T-helper 17 cell (primary cell): ENCODE results near the gene KSR2. TPM values are rescaled to one million over a fixed set of nuclear protein-coding genes. Genes with fewer than 3 reads are reported as not detected.

Source experiments
- ATAC-seq: fragments of 150-1000 bp; cut with Tn5 transposase; 2 replicates; pipeline ENCODE4 v1.10.0; 2021; ENCODE audit warnings: mild to moderate bottlenecking, moderate library complexity
- DNase-seq, 3 donors: peaks; one replicate each; pipeline versions ENCODE4 v3.0.0 to v3.0.0-alpha.2; 2020 to 2021
- H3K9me3 ChIP-seq: one replicate; pipeline ENCODE4 v1.7.0; 2013; ENCODE audit warnings: low read length, mild to moderate bottlenecking; ENCODE audit not compliant: control insufficient read depth, poor library complexity, severe bottlenecking
- H3K27ac Mint-ChIP-seq: one replicate; pipeline ENCODE4 v1.8.0; 2022; ENCODE audit warnings: mild to moderate bottlenecking, moderate library complexity, mixed read lengths
- H3K27me3 Mint-ChIP-seq: one replicate; pipeline ENCODE4 v1.8.0; 2022; ENCODE audit warnings: mixed read lengths
- H3K36me3 Mint-ChIP-seq: one replicate; pipeline ENCODE4 v1.8.0; 2022; ENCODE audit warnings: low read depth, mixed read lengths
- H3K4me1 Mint-ChIP-seq: one replicate; pipeline ENCODE4 v1.8.0; 2022; ENCODE audit warnings: mild to moderate bottlenecking, mixed read lengths
- H3K4me3 Mint-ChIP-seq: one replicate; pipeline ENCODE4 v1.8.0; 2022; ENCODE audit warnings: mild to moderate bottlenecking, moderate library complexity, mixed read lengths
- total RNA-seq, 4 donors: library from RNA in 2 of 4; stranded (reverse) in 2 of 4; gene quantifications; one replicate each; pipeline ENCODE4 v1.2.3 and lab custom pipeline; 2022 to 2026

Gene KSR2
- total RNA-seq, 2 donors from 2014 or later = 0.05 to 0.10 TPM

- no peak for DNase-seq
- no peak overlapping the region for H3K27ac Mint-ChIP-seq
- ATAC-seq = no peak
- H3K4me1 Mint-ChIP-seq = no peaks in the 10 kb centered on the region
- H3K36me3 Mint-ChIP-seq = no peaks in the 10 kb centered on the region
- no peaks in the 10 kb centered on the region for H3K9me3 ChIP-seq
- no peaks in the 10 kb centered on the region for H3K27me3 Mint-ChIP-seq
- no peak overlapping the region for H3K4me3 Mint-ChIP-seq
Observed at GRCh38 chr12:117516034-117516433, 452.8 kb downstream of the KSR2 start.

DNA sequence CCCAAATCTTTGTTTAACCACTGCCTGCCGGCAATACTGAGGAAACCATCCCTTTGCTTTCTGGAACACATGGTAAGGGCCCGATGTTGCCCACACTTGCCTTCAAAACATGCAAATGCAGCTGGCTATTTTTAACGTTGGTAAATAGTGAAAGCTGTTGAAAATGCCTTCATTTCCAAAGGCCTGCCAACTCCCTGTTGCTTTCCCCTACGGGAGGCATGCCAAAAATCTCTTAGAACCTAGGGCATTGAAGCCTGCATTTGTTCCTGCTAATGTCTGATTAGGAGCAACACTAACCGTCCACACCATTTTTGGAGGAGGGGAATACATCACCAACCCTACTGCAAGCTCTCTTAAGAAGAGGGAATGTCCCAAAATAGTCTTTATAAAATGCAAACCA, 454.8 kb downstream of the KSR2 start:
- DNase-seq (no peak), ATAC-seq (no peak)
- Mint-ChIP-seq H3K27me3 (no peaks in the 10 kb centered on the region), H3K4me1 (no peaks in the 10 kb centered on the region), H3K4me3 (no peak overlapping the region), H3K36me3 (no peaks in the 10 kb centered on the region), H3K27ac (no peak overlapping the region)
- no peaks in the 10 kb centered on the region for H3K9me3 ChIP-seq

DNA sequence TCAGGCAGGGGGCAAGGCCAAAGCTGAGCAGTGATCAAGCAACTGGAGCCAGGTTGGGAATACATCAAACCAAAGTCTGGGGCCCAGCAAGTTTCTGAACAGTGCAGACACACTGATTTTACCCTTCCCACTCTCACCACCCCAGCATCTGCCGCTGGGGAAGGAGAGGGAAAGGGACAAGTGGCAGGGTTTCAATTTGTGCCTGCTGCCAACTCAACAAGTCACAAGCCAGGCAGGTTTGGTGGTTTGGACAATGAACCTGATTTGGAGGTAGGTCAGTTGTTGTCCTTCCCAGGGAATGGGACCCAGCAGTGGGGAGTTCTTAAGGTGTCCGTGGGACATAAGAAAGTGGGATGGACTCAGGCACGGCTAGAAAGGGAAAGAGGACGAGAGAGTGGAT, 455.4 kb downstream of the KSR2 start:
- ATAC-seq = no peak
- no peak for DNase-seq
- H3K9me3 ChIP-seq = no peaks in the 10 kb centered on the region
- Mint-ChIP-seq H3K27ac (no peak overlapping the region), H3K4me1 (no peaks in the 10 kb centered on the region), H3K4me3 (no peak overlapping the region), H3K27me3 (no peaks in the 10 kb centered on the region), H3K36me3 (no peaks in the 10 kb centered on the region)

GRCh38 chr12:117508468-117508867, 460.3 kb downstream of the KSR2 start:
- no peak overlapping the region for H3K4me3 Mint-ChIP-seq
- H3K27ac Mint-ChIP-seq = no peak overlapping the region
- H3K27me3 Mint-ChIP-seq = no peaks in the 10 kb centered on the region
- ATAC-seq = no peak
- no peak for DNase-seq
- no peaks in the 10 kb centered on the region for H3K4me1 Mint-ChIP-seq
- H3K9me3 ChIP-seq = no peaks in the 10 kb centered on the region
- no peaks in the 10 kb centered on the region for H3K36me3 Mint-ChIP-seq

- no peak overlapping the region for H3K27ac Mint-ChIP-seq
- no peaks in the 10 kb centered on the region for H3K36me3 Mint-ChIP-seq
- no peaks in the 10 kb centered on the region for H3K9me3 ChIP-seq
- H3K4me1 Mint-ChIP-seq = no peaks in the 10 kb centered on the region
- no peaks in the 10 kb centered on the region for H3K27me3 Mint-ChIP-seq
- no peak for DNase-seq
- no peak overlapping the region for H3K4me3 Mint-ChIP-seq
- no peak for ATAC-seq
Observed at GRCh38 chr12:117507548-117507947, 461.2 kb downstream of the KSR2 start.

GRCh38 chr12:117506333-117506732, 462.5 kb downstream of the KSR2 start:
- H3K4me1 Mint-ChIP-seq = no peaks in the 10 kb centered on the region
- no peak overlapping the region for H3K27ac Mint-ChIP-seq
- no peak for DNase-seq
- H3K27me3 Mint-ChIP-seq = no peaks in the 10 kb centered on the region
- no peaks in the 10 kb centered on the region for H3K36me3 Mint-ChIP-seq
- H3K9me3 ChIP-seq = no peaks in the 10 kb centered on the region
- no peak for ATAC-seq
- H3K4me3 Mint-ChIP-seq = no peak overlapping the region

- Mint-ChIP-seq H3K27me3 (no peaks in the 10 kb centered on the region), H3K4me3 (no peak overlapping the region), H3K4me1 (no peaks in the 10 kb centered on the region), H3K27ac (no peak overlapping the region), H3K36me3 (no peaks in the 10 kb centered on the region)
- DNase-seq (no peak), ATAC-seq (no peak)
- no peaks in the 10 kb centered on the region for H3K9me3 ChIP-seq
Observed at GRCh38 chr12:117502633-117503032, 466.2 kb downstream of the KSR2 start.

DNA sequence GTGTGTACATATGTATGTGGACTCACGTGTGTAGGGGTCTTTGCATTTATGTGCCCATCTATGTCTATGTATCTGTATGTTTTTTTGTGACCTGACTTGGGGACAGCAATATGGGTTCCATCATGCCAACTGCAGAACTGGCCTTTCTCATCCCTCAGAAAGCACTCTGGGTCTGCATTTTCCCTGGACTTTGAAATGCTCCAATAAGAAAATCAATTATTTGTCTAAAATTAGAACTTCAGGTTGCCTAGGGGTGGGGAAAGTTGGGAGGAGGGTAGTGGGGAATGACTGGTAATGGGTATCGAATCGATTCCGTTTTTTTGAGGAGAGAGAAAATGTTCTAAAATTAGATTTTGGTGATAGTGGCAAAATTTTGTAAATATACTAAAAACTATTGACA, 466.6 kb downstream of the KSR2 start:
- ATAC-seq = no peak
- H3K27ac Mint-ChIP-seq = no peak overlapping the region
- H3K9me3 ChIP-seq = no peaks in the 10 kb centered on the region
- no peaks in the 10 kb centered on the region for H3K27me3 Mint-ChIP-seq
- no peaks in the 10 kb centered on the region for H3K36me3 Mint-ChIP-seq
- DNase-seq = no peak
- H3K4me3 Mint-ChIP-seq = no peak overlapping the region
- no peaks in the 10 kb centered on the region for H3K4me1 Mint-ChIP-seq

DNA sequence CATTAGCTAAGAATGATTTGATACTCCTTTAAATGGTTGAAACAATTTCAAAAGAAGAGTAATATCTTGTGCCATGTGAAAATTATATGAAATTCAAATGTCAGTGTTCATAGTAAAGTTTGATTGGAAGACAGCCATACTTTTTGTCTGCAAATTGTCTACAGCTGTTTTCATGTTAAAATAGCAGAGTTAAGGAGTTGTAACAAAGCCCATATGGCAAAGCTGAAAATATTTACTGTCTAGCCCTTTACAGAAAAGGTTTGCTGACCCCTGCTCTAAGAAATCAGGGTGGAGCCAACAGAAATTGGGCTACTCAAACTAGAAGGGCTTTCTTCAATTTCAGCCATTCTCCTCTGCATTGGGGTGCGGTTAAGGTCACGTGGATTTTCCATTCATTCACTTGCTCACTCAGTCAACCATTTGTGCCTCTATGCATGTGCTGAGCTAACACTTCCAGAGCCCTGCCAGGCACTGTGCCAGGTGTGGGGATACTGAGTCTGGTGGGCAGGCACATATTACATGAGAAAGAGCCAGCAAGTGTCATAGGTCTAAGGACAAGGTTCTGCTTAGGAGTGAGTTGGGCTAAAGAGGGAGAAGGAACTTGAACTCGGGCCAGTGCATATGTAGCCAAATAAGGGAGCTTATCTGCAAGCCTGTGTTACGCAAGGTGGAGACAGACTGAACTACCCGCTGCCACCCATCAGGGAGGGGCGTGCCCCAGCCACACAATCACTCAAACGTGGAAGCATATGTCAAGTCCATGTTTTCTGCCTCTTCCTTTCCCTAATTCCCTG, 467.5 kb downstream of the KSR2 start:
- ATAC-seq (no peak), DNase-seq (no peak)
- no peaks in the 10 kb centered on the region for H3K4me1 Mint-ChIP-seq
- H3K9me3 ChIP-seq = no peaks in the 10 kb centered on the region
- H3K27ac Mint-ChIP-seq = no peak overlapping the region
- no peak overlapping the region for H3K4me3 Mint-ChIP-seq
- no peaks in the 10 kb centered on the region for H3K27me3 Mint-ChIP-seq
- no peaks in the 10 kb centered on the region for H3K36me3 Mint-ChIP-seq

DNA sequence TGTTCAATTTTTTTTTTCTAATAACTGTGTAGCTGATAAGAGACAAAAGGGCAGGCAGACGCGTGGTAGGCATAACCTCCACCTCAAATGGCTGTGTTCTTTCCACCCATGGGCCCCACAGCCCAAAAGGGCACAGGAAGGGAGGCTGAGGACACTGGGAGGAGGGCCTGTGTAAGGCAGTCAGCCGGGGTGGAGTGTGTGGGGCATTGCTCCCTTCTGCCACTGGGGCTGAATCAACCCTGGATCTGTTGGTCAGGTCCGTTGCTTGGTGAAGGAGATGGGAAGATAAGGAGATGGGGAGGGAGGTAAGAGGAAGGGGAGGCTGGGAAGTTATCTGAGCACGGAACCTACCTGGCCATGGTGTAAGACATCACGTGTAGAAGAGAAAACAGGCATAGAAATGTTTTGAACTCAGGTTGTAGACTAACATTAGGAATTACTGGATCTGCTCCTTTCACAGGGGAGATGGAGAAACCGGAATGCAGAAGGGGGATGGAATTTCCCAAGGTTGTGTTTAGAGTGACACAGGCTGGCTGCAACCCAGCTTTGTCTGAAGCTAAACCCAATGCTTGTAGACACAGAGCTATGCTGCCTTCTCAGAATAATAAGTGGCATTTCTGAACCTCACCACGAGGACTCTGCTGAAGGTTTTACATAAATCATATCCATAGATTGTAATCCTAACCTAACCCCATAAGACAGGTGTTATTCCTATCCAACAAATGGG, 468.9 kb downstream of the KSR2 start:
- DNase-seq (no peak), ATAC-seq (no peak)
- no peaks in the 10 kb centered on the region for H3K4me1 Mint-ChIP-seq
- H3K27me3 Mint-ChIP-seq = no peaks in the 10 kb centered on the region
- H3K4me3 Mint-ChIP-seq = no peak overlapping the region
- no peak overlapping the region for H3K27ac Mint-ChIP-seq
- no peaks in the 10 kb centered on the region for H3K9me3 ChIP-seq
- no peaks in the 10 kb centered on the region for H3K36me3 Mint-ChIP-seq

DNA sequence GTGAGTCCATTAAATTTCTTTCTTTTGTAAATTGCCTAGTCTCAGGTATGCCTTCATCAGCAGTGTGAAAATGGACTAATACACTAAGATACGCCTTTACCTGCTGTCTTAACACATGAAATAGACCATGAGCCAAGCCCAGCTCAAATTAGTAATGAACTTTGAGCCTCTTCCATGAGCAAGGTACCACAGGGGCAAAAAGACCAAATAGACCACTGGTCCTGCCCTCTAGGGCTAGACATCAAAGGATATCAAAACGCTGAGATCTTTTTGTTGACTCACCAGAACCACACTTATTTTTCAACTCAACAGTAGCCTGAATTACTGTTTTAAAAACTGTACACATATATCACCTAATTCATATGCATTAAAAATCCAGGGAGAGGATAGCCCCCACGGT, 469.9 kb downstream of the KSR2 start:
- Mint-ChIP-seq H3K4me3 (no peak overlapping the region), H3K27ac (no peak overlapping the region), H3K4me1 (no peaks in the 10 kb centered on the region), H3K36me3 (no peaks in the 10 kb centered on the region), H3K27me3 (no peaks in the 10 kb centered on the region)
- no peaks in the 10 kb centered on the region for H3K9me3 ChIP-seq
- ATAC-seq (no peak), DNase-seq (no peak)

GRCh38 chr12:117498256-117498655, 470.5 kb downstream of the KSR2 start:
- no peak for ATAC-seq

DNA sequence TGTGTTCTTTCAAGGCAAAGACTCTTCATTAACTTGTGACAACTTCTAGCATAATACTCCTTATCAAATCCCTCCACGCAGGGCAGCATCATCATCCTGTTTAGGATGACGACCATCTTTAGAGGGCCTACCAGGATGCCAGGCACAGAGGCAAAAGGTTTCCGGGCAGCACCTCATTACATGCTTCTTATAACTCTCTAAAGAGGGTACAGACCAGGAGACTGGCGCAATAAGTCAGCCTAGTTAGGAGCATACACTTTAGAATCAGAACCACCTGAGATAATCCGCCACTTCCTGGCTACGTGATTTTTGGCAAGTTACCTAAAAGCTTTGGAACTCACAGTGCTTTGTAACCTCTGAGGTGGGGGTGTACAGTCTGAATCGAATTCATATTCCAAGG, 471.4 kb downstream of the KSR2 start:
- Mint-ChIP-seq H3K36me3 (no peaks in the 10 kb centered on the region), H3K27ac (no peak overlapping the region), H3K4me1 (no peaks in the 10 kb centered on the region), H3K27me3 (no peaks in the 10 kb centered on the region), H3K4me3 (no peak overlapping the region)
- no peak for ATAC-seq
- H3K9me3 ChIP-seq = no peaks in the 10 kb centered on the region
- DNase-seq = no peak

More at GRCh38 chr12:117498256-117498655, 470.5 kb downstream of the KSR2 start:
- Mint-ChIP-seq H3K4me1 (no peaks in the 10 kb centered on the region), H3K36me3 (no peaks in the 10 kb centered on the region), H3K27ac (no peak overlapping the region), H3K27me3 (no peaks in the 10 kb centered on the region), H3K4me3 (no peak overlapping the region)
- no peaks in the 10 kb centered on the region for H3K9me3 ChIP-seq
- no peak for DNase-seq
